Right lobe of liver (tissue), 4 donors: Measurements from ENCODE around the gene TMEM129.

ENCODE experiments used
- POLR2A ChIP-seq: fragments of 450-650 bp; IDR thresholded peaks from one replicate; pipeline ENCODE4 v1.6.1; 2017; ENCODE audit warnings: antibody characterized with exemption, mild to moderate bottlenecking
- TF ChIP-seq, protein P1 (sequence below), 4 donors: fragments of 200-600 bp in 3 of 4; fragments of 450-650 bp in 1 of 4; IDR thresholded peaks; one replicate each; pipeline versions ENCODE4 v1.5.1 to v1.8.0; 2016 to 2022; ENCODE audit warnings: antibody characterized with exemption in 4 of 4, mild to moderate bottlenecking in 2 of 4
- donor health status: DM: no; HTN: no; CAD: no.
- donor health status: DM: no; HTN: no; CAD: no.
- donor health status: DM: no; HTN: yes; CAD: no.

DNA sequence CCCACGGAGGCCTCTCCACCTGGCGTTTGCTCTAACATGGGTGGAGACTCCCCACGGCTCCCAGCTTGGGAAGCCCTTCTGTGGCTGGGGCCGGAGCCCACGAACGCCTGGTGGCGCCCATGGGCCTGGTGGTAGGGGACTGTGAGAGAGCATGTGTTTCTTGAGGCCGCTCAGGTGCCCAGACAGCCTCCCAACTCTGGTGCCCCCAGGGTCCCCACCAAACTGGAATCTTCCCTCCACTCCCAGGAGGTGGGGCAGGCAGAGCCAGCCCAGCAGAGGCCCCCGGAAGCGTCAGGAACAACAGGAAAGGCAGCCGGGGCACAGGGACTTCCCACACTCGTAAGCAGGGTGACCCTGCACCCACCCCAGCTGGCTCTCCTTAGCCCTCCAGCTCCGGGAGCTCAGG lies 38.7 kb upstream of the TMEM129 start:
- no peak for TF ChIP-seq POLR2A
- TF ChIP-seq, protein P1, sequence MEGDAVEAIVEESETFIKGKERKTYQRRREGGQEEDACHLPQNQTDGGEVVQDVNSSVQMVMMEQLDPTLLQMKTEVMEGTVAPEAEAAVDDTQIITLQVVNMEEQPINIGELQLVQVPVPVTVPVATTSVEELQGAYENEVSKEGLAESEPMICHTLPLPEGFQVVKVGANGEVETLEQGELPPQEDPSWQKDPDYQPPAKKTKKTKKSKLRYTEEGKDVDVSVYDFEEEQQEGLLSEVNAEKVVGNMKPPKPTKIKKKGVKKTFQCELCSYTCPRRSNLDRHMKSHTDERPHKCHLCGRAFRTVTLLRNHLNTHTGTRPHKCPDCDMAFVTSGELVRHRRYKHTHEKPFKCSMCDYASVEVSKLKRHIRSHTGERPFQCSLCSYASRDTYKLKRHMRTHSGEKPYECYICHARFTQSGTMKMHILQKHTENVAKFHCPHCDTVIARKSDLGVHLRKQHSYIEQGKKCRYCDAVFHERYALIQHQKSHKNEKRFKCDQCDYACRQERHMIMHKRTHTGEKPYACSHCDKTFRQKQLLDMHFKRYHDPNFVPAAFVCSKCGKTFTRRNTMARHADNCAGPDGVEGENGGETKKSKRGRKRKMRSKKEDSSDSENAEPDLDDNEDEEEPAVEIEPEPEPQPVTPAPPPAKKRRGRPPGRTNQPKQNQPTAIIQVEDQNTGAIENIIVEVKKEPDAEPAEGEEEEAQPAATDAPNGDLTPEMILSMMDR (IDR thresholded peaks at IDR 0.05): no peak
